AG09319 (cell line): Measurements from ENCODE around the gene DYNC1H1.

ENCODE experiments used
- DNase-seq: peaks from one replicate; pipeline ENCODE4 v3.0.0-alpha.2; 2010; ENCODE audit warnings: low read depth; ENCODE audit errors: extremely low read depth
- TF ChIP-seq, protein P1 (sequence below): IDR thresholded peaks from 2 replicates; pipeline ENCODE4 v1.5.1; 2011; ENCODE audit warnings: low read depth, mild to moderate bottlenecking, inconsistent platforms, low read length, moderate library complexity

Gene DYNC1H1

DNA sequence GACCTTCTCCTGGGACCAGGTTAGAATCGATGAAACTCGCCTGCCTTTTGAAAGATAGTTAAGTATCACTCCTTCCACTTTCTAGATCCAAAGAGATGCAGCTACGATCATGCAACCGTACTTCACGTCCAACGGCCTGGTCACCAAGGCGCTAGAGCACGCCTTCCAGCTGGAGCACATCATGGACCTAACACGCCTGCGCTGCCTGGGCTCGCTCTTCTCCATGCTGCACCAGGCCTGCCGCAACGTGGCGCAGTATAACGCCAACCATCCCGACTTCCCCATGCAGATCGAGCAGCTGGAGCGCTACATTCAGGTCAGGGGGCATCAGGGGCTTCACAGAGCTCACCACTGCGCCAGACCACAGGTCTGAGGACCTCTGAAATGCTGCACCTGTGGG, 51.4 kb downstream of the DYNC1H1 start:
- no peak for DNase-seq
- TF ChIP-seq, protein P1, sequence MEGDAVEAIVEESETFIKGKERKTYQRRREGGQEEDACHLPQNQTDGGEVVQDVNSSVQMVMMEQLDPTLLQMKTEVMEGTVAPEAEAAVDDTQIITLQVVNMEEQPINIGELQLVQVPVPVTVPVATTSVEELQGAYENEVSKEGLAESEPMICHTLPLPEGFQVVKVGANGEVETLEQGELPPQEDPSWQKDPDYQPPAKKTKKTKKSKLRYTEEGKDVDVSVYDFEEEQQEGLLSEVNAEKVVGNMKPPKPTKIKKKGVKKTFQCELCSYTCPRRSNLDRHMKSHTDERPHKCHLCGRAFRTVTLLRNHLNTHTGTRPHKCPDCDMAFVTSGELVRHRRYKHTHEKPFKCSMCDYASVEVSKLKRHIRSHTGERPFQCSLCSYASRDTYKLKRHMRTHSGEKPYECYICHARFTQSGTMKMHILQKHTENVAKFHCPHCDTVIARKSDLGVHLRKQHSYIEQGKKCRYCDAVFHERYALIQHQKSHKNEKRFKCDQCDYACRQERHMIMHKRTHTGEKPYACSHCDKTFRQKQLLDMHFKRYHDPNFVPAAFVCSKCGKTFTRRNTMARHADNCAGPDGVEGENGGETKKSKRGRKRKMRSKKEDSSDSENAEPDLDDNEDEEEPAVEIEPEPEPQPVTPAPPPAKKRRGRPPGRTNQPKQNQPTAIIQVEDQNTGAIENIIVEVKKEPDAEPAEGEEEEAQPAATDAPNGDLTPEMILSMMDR = no peak

DNA sequence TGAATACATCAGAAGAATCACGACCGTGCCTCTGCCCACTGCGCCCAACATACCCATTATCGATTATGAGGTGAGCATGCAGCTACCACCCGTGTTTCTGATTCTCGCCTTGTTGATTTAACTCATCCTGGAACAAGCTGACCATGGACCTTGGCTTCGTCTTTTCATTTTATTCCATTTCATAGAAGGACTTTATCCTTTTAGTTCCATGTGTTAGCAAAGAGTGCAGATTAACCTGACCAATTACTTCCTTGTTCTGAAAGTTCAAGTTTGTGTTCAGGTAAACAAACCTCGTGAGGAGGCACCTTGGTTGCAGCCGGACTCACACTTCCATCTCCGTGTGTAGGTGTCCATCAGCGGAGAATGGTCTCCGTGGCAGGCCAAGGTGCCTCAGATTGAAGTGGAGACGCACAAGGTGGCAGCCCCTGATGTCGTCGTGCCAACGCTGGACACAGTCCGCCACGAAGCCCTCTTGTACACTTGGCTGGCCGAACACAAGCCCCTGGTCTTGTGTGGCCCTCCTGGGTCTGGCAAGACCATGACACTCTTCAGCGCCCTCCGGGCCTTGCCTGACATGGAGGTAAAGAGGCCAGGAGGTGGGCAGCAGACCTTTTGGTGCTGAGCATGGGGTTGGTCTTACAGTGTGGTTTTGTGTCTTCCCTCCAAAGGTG, 52.2 kb downstream of the DYNC1H1 start:
- TF ChIP-seq, protein P1 = no peak
- DNase-seq = no peak

DNA sequence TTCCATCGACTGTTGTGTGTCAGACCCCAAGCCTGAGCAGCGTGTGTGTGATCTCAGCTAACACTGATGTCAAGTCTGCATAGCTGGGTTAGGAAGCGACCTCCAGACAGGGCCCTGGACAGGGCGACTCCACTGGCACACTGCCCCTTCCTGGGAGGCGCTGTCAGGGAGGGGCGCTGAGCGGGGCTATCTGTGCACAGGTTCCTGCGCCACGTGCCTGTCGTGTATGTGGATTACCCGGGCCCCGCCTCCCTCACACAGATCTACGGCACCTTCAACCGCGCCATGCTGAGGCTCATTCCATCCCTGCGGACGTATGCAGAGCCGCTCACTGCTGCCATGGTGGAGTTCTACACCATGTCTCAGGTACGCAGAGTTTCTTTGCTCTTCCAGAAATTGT, 53.9 kb downstream of the DYNC1H1 start:
- no peak for DNase-seq
- TF ChIP-seq, protein P1 = no peak

DNA sequence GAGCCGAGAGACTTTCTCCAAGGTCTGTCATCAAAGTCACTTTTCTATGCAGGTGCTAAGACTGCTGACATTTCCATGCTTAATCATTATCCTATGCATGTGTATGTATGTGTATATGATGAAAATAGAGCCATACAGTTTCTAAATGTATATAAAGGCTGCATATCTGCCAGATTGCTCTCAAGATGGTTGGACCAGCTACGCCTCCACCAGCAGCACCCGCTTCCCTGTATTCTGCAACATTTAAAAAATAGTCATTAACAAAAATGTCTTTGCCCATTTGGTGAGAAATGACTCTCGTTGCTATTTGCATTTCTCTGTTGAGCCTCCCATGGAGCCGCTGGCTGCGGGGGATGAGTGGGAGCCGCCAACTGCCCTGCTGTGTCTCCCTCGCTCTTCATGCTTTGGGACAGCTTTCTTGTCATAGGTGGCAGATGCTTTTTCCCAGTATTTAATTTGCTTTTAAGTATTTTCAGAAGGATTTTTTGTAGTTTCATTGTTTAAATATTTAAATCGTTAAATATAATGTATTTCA, 54.7 kb downstream of the DYNC1H1 start:
- TF ChIP-seq, protein P1 = no peak
- no peak for DNase-seq

DNA sequence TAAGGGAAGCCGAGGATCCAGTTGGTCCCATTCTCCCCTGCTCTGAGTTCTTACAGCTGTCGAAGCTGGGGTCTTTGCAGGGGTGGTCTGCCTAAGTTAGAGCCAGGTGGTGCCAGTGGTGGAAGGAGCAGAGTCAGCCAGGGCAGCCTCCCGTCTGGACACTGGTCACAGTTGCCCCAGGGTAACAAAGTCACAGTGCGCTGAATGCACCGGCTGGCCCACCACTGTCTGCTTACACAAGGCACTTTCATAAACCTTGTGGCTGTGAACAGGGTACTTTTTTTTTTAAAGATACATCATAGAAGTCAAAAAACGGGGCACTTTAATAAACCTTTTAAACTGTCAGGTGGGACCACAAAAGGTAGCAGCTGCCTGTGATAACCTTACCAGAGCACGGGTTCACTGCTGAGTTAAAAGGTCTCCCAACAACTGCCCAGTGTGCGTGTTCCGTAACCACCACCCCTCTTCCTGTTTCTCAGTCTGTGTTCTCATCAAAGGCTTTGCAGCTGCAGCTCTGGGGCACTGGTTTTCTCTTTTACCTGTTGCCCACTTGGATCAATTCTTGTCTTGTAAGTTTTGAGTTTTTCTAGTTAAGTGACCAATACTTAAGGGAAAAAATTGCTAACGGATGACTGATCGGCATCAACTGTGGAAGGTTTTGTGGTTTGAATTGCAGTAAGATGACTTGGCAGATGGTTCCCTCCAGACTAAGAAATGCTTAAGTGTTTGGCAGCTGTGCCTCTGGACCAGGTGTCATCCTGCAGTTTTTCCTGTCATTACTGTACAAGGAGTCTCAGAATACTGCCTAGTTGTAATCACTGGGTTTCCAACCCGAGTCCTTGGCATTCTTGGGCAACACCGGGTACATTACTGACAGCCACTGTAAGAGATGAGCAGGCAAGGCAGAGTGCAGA, 55.9 kb downstream of the DYNC1H1 start:
- DNase-seq = peak; percentile 38

DNA sequence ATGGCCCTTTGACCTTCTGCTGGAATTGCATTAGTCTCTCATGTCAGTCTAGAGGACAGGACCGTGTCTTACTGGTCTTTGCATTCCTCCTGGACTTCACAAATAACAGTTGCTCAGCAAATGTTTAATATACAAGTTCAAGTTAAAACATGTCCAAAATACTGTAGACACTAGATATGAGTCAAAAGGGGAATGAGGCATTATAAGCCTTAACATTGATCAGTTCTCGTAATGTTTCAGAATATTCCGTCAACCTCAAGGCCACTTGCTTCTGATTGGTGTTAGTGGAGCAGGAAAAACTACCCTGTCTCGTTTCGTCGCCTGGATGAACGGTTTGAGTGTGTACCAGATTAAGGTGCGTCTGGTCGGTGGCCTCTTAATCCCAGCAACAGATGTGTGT, 62.6 kb downstream of the DYNC1H1 start:
- TF ChIP-seq, protein P1 = no peak
- no peak for DNase-seq

More for the DNA sequence above, 55.9 kb downstream of the DYNC1H1 start:
- TF ChIP-seq, protein P1 = no peak

DNA sequence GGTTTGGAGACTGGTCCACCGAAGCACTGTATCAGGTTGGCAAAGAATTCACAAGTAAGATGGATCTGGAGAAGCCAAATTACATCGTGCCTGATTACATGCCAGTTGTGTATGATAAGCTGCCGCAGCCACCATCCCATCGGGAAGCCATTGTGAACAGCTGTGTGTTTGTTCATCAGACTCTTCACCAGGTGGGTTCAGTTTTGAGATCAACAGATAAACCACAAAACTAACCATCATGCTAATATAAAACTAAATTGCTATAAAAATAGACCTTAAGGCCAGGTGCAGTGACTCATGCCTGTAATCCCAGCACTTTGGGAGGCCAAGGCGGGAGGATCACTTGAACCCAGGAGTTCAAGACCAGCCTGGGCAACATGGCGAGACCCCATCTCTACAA, 63.6 kb downstream of the DYNC1H1 start:
- TF ChIP-seq, protein P1 = no peak
- DNase-seq = no peak
